Measurements from ENCODE around the gene BAZ1A. TPM values are rescaled to one million over a fixed set of nuclear protein-coding genes. Genes with fewer than 3 reads are reported as not detected.

The BAZ1A gene
- total and polyA plus RNA-seq, 9 of the 15 experiments (the other 6 are each of a cell fraction or from before 2014, with no cell fraction given), result 22.0 to 71.2 (median 39.1) TPM

DNA sequence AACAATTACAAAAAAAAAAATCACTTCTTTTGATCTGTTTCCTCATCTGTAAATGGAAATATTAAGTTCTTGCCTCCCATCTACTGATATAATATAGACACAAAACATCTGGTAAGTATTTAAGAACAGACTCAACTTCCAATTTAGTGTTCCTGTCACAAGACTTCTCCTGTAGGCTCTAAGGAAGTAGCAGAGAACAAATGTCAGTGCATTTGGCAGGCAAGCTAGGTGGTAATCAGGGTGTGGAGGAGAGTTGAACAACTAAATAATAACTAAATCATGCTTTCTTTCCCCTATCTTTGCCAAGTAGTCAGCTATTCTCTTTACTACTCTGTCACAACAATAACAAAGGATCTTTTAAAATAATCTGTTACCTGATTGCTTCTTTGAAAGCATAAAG lies 22.1 kb downstream of the BAZ1A start:
- Histone ChIP-seq H3K9me1 (ENCODE audit: control insufficient read depth, insufficient read depth, low read length) (no peaks in the 10 kb centered on the region), H3K9ac (ENCODE audit: insufficient read depth in 1 of 2, low read depth in 2 of 2, low read length in 2 of 2) (no peak overlapping the region), H2AFZ (ENCODE audit: low read depth, low read length) (no peak overlapping the region), H3K79me2 (ENCODE audit: control insufficient read depth, insufficient read depth, low read length) (peaks cover 21% of the 10 kb centered on the region), H3K27me3 (ENCODE audit: control insufficient read depth in 2 of 2, insufficient read depth in 2 of 2, low read length in 2 of 2) (no peaks in the 10 kb centered on the region), H3K36me3 (ENCODE audit: control insufficient read depth, insufficient read depth, low read length) (peaks cover 68% of the 10 kb centered on the region), H3K4me3 (no peak overlapping the region), H4K20me1 (replicated peaks; ENCODE audit: control insufficient read depth, insufficient read depth, low read length) (no peaks in the 10 kb centered on the region; the same call in 1 of the 2 replicates), H3K9me3 (replicated peaks; ENCODE audit: control insufficient read depth, insufficient read depth, low read depth, low read length) (no peaks in the 10 kb centered on the region), H3K27ac (ENCODE audit: extremely low read depth, low read depth, low read length) (no peak overlapping the region), H3K4me1 (replicated peaks in 1 of 2; ENCODE audit: control insufficient read depth in 2 of 2, insufficient read depth in 2 of 2, low read length in 2 of 2) (no peaks in the 10 kb centered on the region), H3K4me2 (ENCODE audit: insufficient read depth, low read length) (no peak overlapping the region)
- TF ChIP-seq POLR2AphosphoS5 (IDR thresholded peaks at IDR 0.05; ENCODE audit: control insufficient read depth, insufficient read depth, low read depth, low read length), result no peak
- no peak for TF ChIP-seq ATF1 (CRISPR knock-in tag; IDR thresholded peaks at IDR 0.05)
- TF ChIP-seq ATF1 (tag; IDR thresholded peaks at IDR 0.05), result no peak
- no peak for TF ChIP-seq SRSF3 (IDR thresholded peaks at IDR 0.05; ENCODE audit: insufficient read depth, low read length)
- TF ChIP-seq HEY1 (CRISPR knock-in tag; IDR thresholded peaks at IDR 0.05; ENCODE audit: borderline replicate concordance), result no peak
- no peak for TF ChIP-seq CBX8 (IDR thresholded peaks at IDR 0.05; ENCODE audit: borderline replicate concordance, extremely low read depth, low read depth, low read length, poor library complexity, severe bottlenecking)
- no peak for TF ChIP-seq ETV5 (CRISPR knock-in tag; IDR thresholded peaks at IDR 0.05; ENCODE audit: low read depth)
- TF ChIP-seq SRF (CRISPR knock-in tag; IDR thresholded peaks at IDR 0.05), result no peak
- no peak for TF ChIP-seq ZBTB43 (CRISPR knock-in tag; IDR thresholded peaks at IDR 0.05)
- no peak for TF ChIP-seq MCM2 (IDR thresholded peaks at IDR 0.05; ENCODE audit: low read depth)
- TF ChIP-seq RAD51 (IDR thresholded peaks at IDR 0.05; ENCODE audit: borderline replicate concordance, low read depth), result no peak
- TF ChIP-seq HDAC6 (IDR thresholded peaks at IDR 0.05; ENCODE audit: low read depth, low read length), result no peak
- TF ChIP-seq ZZZ3 (IDR thresholded peaks at IDR 0.05), result no peak
- no peak for TF ChIP-seq MITF (IDR thresholded peaks at IDR 0.05)
- intact Hi-C loops (cut with micrococcal nuclease) (no loop called here), in situ Hi-C loops (cut with MboI) (no loop called here)
- ChIA-PET CTCF (ENCODE audit: low intra/inter-chr PET ratio) (no interaction called here), POLR2A (interaction anchor here (1.1 to 1.4 kb wide), 2 partner anchors 8 to 13 kb away, joined by 3 to 5 read pairs; no protein-coding TSS in a partner anchor)
- ATAC-seq (no peak), FAIRE-seq (no peak), DNase-seq (ENCODE audit: extremely low read depth in 1 of 4, low spot score in 3 of 4) (no peak)
- BruUV-seq (replicated peaks), result no TSS peak
